IPS DF 19.7 (cell line): ENCODE measurements around the gene RACGAP1.
A peak's percentile ranks its signal among the peaks of the same experiment; 100 is the strongest.

Experiments
- DNase-seq: peaks from one replicate; pipeline ENCODE4 v3.0.0-alpha.2; 2013; ENCODE audit warnings: low read depth, low spot score

Gene RACGAP1

GRCh38 chr12:49969651-49970429, 55.5 kb downstream of the RACGAP1 start:
- no peak for DNase-seq

GRCh38 chr12:49969027-49969426, 56.3 kb downstream of the RACGAP1 start:
- DNase-seq: no peak

GRCh38 chr12:49968471-49968870, 56.8 kb downstream of the RACGAP1 start:
- no peak for DNase-seq

- no peak for DNase-seq
Observed at GRCh38 chr12:49967777-49968250, 57.5 kb downstream of the RACGAP1 start.

GRCh38 chr12:49967042-49967776, 58.1 kb downstream of the RACGAP1 start:
- no peak for DNase-seq

GRCh38 chr12:49966511-49967041, 58.7 kb downstream of the RACGAP1 start:
- DNase-seq: no peak

GRCh38 chr12:49965836-49966235, 59.5 kb downstream of the RACGAP1 start:
- DNase-seq: no peak

GRCh38 chr12:49964849-49965624, 60.3 kb downstream of the RACGAP1 start:
- DNase-seq: no peak

GRCh38 chr12:49963976-49964815, 61.1 kb downstream of the RACGAP1 start:
- DNase-seq: no peak

GRCh38 chr12:49962861-49963765, 62.2 kb downstream of the RACGAP1 start:
- no peak for DNase-seq

- DNase-seq: no peak
Observed at GRCh38 chr12:49961993-49962764, 63.1 kb downstream of the RACGAP1 start.

- DNase-seq: no peak
Observed at GRCh38 chr12:49961111-49961922, 64.0 kb downstream of the RACGAP1 start, which contains the start of gene AQP5. Gene AQP5 (plus strand): TSS chr12:49961872. CDS start chr12:49962018, 146 bp downstream.

GRCh38 chr12:49960474-49961110, 64.7 kb downstream of the RACGAP1 start:
- no peak for DNase-seq

GRCh38 chr12:49959685-49960473, 65.4 kb downstream of the RACGAP1 start:
- DNase-seq: peak; percentile 77

- no peak for DNase-seq
Observed at GRCh38 chr12:49957570-49957967, 67.7 kb downstream of the RACGAP1 start.

- DNase-seq: no peak
Observed at GRCh38 chr12:49956663-49957569, 68.4 kb downstream of the RACGAP1 start.
